AG08395 (cell line): ENCODE data around the gene FBRSL1.
"Not testable (repeated sequence)": the region's sequence is repeated elsewhere in the genome, so short reads cannot be mapped to it uniquely, and the experiment has no call there.

Source experiments
- DNase-seq: peaks from one replicate; pipeline ENCODE4 v3.0.0; 2012; ENCODE audit warnings: mixed read lengths, low spot score

FBRSL1 gene

DNA sequence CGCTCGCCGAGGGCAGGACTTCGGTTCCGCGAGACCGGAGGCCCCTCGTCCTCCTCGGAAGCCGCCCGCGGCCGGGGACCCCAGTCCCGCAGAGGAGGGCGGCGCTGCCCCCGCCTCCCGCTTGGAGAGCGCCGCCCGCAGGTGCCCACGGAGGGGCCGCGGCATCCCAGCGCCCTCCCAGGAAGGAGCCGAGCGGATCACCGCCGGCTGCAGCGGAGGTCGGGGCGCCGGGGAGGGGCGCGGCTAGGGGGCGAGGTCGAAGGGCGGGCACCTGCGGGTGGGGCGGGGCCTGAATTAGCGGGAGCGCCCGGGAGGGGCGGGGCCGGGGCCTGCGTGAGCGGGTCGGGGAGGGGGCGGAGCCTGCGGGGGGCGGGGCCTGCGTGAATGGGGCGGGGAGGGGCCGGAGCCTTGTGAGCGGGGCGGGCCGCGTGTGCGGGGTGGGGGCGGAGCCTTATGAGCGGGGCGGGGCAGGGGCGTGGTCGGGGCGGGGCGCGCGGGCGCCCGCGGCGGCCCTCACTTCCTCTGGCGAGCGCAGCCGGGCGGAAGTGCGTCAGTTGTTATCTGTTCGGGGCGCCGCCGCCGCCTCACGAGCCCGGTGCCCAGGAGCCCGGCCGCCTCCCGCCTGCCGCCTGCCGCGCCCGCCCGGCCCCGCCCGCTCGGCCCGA lies at the start of gene FBRSL1:
TSS of gene FBRSL1 (plus strand) at position 550 of the 665 bp plus-strand sequence.
- DNase-seq, result peak; percentile 99

DNA sequence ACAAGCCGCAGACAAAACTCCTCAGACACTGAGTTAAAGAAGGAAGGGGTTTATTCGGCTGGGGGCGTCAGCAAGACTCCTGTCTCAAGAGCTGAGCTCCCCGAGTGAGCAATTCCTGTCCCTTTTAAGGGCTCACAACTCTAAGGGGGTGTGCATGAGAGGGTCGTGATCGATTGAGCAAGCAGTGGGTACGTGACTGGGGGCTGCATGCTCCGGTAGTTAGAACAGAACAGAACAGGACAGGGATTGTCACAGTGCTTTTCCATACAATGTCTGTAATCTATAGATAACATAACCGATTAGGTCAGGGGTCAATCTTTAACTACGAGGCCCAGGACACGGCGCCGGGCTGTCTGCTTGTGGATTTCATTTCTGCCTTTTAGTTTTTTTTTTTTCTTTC lies 49.5 kb upstream of the FBRSL1 start:
- DNase-seq, result not testable (repeated sequence)

DNA sequence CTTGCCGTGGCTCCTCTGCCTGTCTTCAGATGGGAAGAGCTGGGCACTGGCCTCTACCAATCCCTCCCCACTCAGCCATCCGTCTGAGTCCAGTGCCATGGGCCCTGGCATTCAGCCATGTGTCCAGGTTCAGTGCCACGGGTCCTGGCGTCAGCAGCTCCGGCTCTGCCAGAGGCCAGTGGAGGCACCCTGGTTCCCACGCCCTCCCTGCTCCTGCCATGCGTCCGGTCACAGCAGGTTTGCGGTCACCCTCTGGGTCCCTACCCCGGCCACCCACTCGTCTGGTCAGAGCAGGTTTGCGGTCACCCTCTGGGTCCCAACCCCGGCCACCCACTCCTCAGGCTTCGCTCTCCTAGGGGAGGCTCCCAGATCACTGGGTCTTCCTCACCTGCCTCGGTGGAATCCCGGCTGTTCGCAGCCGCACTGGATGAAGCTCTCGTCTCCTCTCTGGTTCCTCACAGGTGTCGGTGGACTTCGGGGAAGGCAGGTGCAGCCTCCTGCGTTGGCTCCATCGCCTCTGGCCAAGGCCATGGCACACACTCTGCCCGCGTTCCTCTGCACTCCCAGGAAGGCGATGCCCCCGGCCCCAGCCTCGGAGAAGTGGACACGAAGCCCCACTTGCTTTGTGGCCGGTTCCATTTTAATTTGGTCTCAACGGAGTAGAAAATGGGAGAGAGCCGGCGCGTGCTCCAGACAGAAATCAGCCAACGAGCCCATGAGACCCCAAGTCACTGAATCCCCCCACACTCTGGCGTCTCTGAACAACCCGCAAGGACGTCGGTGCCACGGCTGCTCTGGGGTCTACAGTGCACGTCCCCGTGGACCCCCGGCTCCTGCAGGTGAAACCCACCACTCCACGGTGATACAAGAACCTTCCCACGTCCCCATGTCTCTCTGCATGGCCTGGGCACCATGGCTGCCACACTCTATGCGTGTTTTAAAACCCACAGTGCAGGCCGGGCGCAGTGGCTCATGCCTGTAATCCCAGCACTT lies 47.8 kb upstream of the FBRSL1 start:
- no peak for DNase-seq

DNA sequence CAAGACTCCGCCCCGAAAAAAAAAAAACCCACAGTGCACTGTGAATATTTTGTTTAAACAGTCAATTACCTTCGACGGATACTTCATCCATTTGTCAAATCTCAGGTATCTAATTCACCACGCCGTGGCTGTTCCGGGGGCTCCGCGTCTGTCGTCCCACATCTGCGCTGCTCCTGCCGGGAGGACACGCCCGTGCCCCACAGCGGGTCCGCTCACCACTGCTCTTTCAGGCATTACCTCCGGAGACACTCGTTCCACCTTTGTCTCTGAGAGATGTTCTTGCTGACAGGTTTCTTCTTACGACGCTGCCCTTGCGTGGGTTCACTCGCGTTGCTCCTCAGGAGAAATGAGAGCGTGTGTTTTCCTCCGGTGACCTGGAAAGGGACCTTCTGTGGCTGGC lies 46.9 kb upstream of the FBRSL1 start:
- DNase-seq, result no peak

DNA sequence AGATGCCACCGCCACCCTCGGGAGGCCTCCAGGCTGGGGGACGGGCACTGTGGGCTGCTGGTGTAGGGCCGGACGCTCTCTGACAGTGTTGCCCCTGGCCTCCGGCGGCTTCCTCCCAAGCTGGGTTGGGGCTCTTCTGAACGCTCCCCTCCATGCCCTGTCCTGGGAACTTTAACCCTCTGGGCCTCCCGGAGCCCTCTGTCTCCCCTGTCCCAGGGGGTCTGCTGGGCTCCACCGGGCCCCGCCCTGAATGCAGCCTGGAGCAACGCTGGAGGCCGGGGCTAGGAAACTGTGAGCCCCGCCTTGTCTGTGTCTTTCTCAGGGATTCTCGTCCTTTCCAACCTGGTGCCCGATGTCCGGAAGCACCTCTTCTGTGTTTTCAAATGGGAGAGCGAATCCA lies 45.7 kb upstream of the FBRSL1 start:
- no peak for DNase-seq

DNA sequence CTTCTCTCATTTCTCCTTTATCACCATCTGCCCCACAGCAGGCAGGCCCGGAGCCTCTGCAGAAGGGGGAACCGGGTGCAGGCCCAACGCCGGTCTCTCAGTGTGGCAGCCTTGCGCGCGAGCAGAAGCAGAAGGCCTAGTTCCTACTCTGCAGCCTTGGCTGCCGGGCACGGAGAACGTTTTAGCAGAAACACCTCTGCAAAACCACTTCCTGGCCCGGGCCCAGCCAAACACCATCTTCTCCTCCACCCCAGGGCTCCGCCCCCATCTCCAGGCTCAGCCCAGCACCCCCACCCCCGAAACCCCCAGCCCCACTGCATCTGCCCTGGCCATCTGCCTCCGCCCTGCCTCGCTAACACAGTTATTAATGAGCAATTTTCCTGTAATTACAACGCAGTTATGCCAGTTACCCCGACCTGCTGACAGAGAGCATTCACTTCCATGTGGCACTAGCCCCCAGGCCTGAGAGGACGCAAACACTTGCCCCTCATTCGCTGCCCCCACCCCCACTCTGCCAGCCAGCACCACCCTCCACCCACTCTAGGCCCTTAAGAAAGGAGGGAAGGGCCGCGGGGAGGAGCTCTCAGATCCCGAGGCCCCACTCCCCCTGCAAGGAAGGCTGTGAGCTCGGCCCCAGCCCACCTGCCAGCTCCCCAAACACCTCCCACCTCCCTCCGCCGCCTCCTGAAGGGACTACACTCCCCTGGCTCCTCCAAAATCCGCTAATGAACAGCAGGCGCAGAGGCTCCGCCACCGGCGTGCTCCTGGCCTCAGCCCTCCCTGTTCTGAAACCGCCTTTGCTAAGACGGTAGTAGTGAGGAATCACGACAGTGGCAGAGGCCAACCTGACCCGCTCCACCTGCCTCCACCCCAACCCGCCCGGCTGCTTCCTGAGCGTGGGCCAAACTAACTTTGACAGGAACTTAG lies 44.7 kb upstream of the FBRSL1 start:
- no peak for DNase-seq

DNA sequence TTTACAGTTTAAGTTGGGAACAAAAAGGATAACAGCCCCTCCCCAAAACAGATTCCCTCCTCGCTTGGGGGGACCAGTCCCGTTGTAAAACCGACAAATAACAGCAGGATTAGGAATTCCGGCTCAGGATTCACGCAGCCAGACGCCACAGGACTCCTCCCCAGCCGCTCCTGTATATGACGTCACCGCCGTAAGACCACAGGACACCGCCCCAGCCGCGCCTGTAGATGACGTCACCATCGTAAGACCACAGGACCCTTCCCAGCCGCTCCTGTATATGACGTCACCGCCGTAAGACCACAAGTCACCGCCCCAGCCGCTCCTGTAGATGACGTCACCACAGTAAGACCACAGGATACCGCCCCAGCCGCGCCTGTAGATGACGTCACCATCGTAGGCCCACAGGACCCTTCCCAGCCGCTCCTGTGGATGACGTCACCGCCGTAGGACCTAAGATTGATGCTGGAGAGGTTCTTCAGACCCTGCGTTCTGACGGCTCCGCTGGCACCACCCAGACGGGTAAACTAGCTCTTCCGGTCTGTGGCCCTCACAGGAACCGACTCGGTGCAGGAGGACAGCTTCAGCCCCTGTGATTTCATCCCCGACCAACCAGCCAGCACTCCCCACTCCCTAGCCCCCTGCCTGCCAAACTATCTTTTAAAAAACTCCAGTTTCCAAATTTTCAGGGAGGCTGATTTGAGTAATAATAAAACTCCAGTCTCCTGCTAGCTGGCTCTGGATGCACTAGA lies 43.9 kb upstream of the FBRSL1 start:
- peak; percentile 30 for DNase-seq

DNA sequence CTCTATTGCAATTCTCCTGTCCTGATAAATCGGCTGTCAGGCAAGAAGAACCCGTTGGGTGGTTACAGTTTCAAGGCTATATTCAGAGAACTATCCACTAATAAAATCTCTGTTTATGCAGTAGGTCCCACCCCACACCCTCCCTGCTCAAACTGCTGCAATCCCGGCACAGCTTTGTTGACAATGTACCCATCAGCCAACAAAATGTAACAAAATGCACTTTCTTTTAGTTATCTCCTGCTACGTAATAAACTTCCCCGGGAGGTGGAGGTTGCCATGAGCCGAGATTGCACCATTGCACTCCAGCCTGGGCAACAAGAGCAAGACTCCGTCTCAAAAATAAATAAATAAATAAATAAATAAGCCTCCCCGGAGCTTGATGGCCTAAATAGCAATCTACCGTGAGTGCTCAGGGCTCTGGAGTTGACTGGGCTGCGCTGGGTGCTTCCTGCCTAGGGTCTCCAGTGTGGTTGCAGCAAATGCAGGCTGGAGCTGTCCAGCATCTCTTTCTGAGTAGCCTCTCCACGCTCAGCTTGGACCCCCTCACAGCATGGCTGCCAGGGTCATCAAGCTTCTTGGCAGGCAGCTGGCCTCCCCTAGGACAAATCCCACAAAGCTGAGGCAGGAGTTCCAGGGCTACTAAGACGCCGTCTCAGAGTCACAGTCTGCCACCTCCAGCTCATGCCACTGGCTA lies 43.2 kb upstream of the FBRSL1 start:
- DNase-seq, result no peak

DNA sequence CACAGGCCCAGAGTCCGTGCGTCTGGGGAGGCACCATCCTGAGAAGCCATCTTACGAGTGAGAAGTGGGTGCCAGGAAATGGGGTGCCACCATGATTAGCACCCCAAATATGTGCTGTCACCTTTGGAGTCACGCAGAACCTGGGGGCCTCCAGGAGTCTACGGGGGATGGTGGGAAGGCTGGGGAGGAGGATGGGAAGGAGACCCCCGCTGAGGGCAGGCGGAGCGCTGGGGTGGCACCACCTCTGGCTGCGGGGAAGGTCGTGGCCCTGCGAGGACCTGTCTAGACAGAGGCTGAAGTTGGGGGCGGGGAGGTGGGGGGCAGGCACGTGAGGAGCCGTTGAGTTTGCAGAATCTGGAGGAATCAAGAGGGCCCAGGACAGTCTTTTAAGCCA lies 42.6 kb upstream of the FBRSL1 start:
- DNase-seq, result no peak

DNA sequence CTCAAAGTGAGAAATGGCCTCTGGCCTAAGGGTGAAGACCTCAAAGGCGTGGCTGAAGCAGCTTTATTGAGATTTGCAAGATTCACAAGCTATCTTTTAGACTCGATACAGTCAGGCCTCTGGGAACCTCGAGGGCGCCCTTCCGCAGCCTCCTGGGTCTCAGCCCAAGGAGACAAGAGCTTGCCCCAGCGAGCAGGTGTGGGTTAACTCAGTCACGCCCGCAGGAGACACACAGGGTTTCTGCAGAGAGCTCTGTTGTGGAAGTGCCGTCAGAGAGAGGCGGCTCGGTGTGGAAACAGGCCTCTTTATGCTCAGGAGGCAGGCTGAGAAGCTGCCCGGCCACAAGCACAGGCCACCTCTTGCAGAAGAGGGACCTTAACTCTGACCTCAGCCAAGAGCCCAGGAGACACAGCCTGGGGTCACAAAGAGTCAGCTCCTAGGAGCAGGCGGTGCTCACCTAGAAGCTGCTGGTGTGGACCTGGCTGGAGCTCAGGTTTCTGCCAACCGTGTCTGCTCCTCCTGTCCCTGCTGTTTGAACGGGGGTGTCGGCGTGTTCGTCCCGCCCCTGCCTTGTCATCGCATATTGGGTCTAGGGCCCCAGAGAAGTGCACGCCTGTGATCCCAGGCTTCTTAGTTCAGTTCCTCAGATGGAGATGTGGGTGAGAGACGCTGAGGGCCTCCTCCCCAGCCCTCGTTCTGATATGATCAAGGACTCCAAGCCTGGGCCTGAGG lies 42.1 kb upstream of the FBRSL1 start:
- no peak for DNase-seq

DNA sequence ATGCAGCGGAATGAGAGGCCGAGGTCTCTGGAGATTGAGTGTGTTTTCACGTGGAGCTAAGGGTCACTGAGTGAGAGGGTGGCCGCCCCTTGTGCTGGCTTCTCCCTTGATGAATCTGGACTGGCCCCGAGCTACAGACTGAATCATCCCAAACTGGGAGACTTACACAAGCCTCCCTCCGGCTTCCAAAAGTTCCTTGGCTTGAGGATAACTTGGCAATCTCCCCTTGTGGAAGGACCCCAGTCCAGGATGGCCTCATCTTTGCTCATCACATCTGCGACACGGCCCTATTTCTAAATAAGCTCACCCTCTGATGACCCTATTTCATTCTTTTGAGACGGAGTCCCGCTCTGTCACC lies 41.5 kb upstream of the FBRSL1 start:
- no peak for DNase-seq

DNA sequence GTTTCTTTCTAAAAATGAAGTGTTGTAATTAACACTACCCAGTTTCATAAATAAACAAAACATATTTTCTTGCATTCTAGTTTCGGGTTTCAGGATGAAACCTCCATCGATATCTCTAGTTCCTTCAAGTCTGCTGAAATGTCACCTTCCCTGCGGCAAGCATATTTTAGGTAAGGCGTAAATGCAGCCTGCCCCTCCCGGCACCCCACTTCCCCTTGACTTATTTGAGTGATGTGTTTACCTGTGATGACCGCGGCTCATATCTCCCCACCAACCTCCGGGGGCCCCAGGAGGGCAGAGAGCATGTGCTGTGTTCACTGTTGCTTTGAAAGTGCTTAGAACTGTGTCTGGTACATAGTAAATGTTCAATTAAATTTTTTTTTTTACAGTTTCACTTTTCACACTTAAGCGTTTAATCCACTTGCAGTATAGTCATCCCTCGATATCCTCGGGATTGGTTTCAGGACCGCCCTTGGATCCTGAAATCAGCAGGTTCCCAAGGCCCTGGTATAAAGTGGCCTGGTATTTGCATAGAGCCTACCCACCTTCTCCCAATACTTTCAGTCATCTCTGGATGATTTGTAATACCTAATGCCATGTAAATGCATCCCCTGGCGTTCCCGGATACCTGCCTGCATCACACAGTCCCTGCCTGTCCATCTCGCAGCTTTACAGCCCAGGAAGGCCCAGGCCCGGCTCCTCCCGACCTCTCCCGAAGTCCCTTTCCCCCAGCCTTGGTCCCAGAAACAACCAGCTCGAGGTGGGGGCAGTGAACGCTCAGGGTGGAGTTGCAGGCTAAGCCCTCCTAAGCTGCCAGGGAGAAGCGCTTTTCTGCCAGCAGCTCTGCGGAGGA lies 40.2 kb upstream of the FBRSL1 start:
- DNase-seq, result no peak

DNA sequence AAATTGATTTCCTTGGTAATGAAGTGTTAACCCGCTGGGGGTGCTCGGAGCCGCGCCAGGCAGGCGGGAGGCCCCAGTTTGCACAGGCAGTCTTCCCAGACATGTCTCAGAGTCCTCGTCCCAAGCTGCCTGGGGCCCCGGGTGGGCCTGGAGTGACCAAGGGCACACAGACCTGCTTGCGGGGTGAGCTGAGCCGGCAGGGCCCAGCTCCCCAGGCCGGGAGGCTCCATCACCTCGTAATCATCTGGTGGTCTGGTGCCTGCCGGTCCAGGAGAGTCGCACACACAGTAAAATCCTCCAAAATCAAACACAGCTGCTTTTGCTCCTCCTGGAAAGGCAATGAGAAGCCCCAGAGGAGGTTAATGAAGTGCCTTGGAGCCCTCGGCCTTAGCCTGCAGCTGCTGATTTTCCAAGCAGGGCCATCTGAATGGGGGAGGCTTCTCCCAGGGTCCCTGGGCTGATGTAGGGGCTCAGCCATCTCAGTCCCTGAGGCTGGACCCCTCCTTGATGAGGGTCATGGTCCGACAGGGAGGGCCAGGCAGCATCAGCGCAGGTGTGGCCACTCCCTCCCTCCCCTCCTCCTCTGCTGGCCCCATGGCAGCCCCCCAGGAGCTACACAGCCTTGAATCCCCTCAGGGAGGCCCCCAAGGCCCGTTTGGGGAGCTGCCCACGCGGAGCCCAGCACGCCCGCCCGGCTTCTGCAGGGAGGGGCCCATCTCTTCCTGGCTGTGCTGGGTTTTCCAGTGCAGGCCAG lies 39.4 kb upstream of the FBRSL1 start:
- no peak for DNase-seq

DNA sequence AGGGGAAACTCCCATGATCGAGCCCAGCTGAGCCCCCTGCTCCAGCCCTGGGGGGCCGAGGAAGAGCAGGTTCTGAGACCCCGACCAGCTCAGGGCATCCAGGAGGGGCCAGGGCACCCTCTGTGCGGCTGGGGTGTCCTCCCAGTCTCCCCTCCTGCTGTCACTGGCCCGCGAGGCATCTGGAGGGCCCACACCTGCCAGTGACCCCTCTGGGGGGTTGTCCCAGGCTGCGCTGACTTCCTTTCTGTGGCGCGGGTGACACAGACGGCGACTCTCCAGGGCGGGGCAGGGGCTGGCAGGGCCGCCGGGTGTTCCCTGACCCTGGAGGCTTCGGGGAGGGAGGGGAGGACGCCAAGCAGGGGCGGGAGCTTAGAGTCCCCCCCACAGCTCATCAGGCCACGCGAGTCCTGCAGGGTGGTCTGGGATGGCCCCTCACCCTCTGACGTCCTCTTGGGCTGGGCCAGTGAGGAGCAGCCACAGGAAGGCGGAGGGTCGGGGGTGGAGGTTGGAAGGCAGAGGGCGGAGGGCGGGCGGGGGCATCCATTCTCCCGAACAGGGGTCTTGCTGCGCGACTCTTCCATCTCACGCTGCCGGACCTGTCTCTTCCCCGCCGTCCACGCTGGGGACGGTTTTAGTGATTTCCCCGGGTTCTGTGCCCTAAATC lies 38.6 kb upstream of the FBRSL1 start:
- no peak for DNase-seq

DNA sequence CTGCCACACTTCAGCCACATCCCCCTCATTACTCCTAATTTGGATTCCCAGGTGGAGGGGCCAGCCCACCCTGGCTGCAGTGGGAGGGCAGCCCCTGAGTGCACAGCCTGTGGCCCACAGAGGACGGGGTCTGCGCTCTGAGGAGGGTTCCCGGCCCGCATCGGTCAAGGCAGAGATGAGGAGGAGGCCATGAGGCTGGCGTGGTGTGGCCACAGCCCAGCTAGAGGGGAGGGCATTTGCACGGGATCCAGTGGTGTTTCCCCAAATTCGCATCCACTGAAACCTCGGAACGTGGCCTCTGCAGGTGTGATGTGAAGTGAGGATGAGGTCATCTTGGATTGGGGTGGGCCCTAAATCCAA lies 38.1 kb upstream of the FBRSL1 start:
- no peak for DNase-seq

DNA sequence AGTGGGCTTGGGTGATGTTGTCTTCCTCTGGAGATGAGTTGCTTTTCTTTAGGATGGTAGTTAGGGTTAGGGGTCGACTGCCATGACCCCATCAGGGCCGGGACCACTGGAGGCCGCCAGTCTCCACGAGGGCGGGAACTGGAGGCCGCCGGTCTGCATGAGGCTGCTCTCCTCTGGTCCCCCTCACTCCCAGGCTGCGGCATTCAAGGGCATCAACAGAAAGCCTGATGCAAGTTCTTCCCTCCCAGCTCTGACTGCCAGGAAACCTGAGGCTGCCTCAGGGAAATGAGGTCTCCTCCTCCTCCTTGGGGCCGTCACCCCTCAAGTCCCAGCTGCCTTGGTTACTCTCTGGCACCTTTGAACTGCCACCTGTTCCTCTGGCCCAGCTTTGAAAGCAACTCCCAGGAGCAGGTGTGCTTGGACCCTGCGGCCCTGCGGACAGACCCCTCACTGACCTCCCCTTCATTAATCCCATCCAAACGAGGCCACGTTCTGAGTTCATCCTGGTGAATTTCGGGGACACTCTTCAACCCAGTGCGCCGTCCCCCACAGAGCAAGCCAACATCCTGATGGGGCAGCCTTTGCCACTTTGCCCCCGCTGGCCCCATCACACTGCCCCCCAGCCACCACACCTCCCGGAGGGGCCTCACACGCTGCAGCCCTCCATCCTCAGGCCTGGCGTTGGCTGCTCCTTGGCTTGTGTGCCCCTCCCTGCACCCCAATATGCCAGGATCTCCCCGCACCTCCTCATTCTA lies 37.2 kb upstream of the FBRSL1 start:
- DNase-seq, result no peak
